Measurements from ENCODE around the gene PYCR2. TPM values are rescaled to one million over a fixed set of nuclear protein-coding genes. Genes with fewer than 3 reads are reported as not detected.

The PYCR2 gene
- total RNA-seq, 1 experiment from 2014 or later: 173 TPM

DNA sequence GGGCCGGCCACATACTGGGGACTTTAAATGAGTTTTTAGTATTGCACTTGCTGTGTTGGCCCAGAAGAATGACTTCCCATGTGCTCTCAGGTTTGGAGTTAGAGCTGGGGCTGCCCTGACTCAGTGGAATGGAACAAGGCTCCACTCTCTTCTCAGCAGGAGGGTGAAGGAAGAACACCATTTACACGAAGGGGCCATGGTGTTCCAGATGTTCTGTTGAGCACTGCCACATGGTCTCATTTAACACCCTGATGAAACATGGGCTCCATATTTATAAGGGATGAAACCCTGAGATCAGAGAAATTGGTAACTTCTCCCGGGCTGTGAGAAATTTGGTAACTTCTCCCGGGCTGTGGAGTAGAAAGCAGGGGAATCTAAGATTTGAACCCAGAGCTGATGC lies 5.8 kb downstream of the PYCR2 start:
- H3K9me3 Mint-ChIP-seq (ENCODE audit: unreplicated experiment): no peaks in the 10 kb centered on the region
- DNase-seq (ENCODE audit: unreplicated experiment): no peak
- peaks cover 51% of the 10 kb centered on the region for H3K4me1 Mint-ChIP-seq (ENCODE audit: insufficient read depth, unreplicated experiment)
- CTCF ChIA-PET: interaction anchor here (0.5 to 1.4 kb wide), 7 partner anchors 12 to 207 kb away, joined by 3 to 4 read pairs (median 3); partner anchors contain the start of gene SRP9
- TF ChIP-seq, protein P1, sequence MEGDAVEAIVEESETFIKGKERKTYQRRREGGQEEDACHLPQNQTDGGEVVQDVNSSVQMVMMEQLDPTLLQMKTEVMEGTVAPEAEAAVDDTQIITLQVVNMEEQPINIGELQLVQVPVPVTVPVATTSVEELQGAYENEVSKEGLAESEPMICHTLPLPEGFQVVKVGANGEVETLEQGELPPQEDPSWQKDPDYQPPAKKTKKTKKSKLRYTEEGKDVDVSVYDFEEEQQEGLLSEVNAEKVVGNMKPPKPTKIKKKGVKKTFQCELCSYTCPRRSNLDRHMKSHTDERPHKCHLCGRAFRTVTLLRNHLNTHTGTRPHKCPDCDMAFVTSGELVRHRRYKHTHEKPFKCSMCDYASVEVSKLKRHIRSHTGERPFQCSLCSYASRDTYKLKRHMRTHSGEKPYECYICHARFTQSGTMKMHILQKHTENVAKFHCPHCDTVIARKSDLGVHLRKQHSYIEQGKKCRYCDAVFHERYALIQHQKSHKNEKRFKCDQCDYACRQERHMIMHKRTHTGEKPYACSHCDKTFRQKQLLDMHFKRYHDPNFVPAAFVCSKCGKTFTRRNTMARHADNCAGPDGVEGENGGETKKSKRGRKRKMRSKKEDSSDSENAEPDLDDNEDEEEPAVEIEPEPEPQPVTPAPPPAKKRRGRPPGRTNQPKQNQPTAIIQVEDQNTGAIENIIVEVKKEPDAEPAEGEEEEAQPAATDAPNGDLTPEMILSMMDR (IDR thresholded peaks at IDR 0.05; ENCODE audit: unreplicated experiment): no peak
- no peak overlapping the region for H3K4me3 Mint-ChIP-seq (ENCODE audit: unreplicated experiment)
- peaks cover 62% of the 10 kb centered on the region for H3K36me3 Mint-ChIP-seq (ENCODE audit: insufficient read depth, unreplicated experiment)
- BruUV-seq (replicated peaks): no TSS peak
- H3K27me3 Mint-ChIP-seq (ENCODE audit: insufficient read depth, unreplicated experiment): no peaks in the 10 kb centered on the region
- H3K27ac Mint-ChIP-seq (ENCODE audit: low read depth, unreplicated experiment): no peak overlapping the region
- POLR2A ChIA-PET: interaction anchor here (0.7 to 10.0 kb wide), 6 partner anchors 13 to 140 kb away, joined by 3 to 263 read pairs (median 10); partner anchors contain the start of genes EPHX1, SRP9 and TMEM63A
- intact Hi-C loops (cut with micrococcal nuclease): no loop called here

DNA sequence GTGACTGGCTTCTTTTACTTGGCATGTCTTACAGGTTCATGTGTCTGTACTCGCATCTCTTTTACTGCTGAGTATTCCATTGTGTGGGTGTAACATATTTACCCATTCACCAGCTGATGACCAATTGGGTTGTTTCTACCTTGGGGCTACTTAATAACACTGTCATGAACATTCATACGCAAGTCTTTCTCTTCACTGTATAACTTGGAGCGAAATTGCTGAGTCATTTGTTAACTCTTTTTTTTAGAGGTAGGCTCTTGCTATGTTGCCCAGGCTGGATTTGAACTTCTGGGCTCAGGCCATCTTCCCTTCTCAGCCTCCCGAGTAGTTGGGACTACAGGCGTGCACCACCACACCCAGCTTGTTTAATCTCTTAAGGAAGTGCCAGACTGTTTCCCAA lies 6.5 kb downstream of the PYCR2 start:
- no peaks in the 10 kb centered on the region for H3K27me3 Mint-ChIP-seq (ENCODE audit: insufficient read depth, unreplicated experiment)
- H3K4me1 Mint-ChIP-seq (ENCODE audit: insufficient read depth, unreplicated experiment): peaks cover 44% of the 10 kb centered on the region
- ChIA-PET CTCF (interaction anchor here (0.6 to 1.4 kb wide), 6 partner anchors 34 to 437 kb away, joined by 3 to 5 read pairs (median 4); no protein-coding TSS in a partner anchor), POLR2A (interaction anchor here (0.6 to 10.0 kb wide), 14 partner anchors 9 to 463 kb away, joined by 3 to 263 read pairs (median 4); partner anchors contain the start of genes EPHX1, LEFTY1, SDE2 and SRP9)
- peaks cover 55% of the 10 kb centered on the region for H3K36me3 Mint-ChIP-seq (ENCODE audit: insufficient read depth, unreplicated experiment)
- DNase-seq (ENCODE audit: unreplicated experiment): peak; percentile 90
- H3K27ac Mint-ChIP-seq (ENCODE audit: low read depth, unreplicated experiment): peak overlapping the region; percentile 17
- no peak overlapping the region for H3K4me3 Mint-ChIP-seq (ENCODE audit: unreplicated experiment)
- H3K9me3 Mint-ChIP-seq (ENCODE audit: unreplicated experiment): no peaks in the 10 kb centered on the region
- BruUV-seq (replicated peaks): no TSS peak
- TF ChIP-seq, protein P1 (IDR thresholded peaks at IDR 0.05; ENCODE audit: unreplicated experiment): no peak
- intact Hi-C loops (cut with micrococcal nuclease): no loop called here

DNA sequence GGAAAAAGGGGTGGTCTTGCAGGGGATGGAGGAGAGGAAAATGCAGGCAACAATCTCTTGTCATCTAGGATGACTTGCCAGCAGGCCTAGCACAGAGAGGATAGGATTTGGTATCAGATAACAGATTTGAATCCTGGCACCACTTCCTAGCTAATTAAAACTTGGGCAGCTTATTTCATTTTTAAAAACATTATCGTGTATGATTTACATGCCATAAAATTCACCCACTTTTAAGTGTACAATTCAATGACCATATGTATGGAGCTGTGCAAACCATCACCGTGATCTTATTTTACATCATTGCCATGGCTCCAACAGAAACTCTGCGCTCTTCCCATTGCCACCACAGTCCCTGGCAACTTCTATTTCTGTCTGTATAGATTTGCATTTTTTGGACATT lies 6.9 kb downstream of the PYCR2 start:
- Mint-ChIP-seq H3K27ac (ENCODE audit: low read depth, unreplicated experiment) (peak overlapping the region; percentile 17), H3K4me1 (ENCODE audit: insufficient read depth, unreplicated experiment) (peaks cover 39% of the 10 kb centered on the region), H3K36me3 (ENCODE audit: insufficient read depth, unreplicated experiment) (peaks cover 55% of the 10 kb centered on the region), H3K4me3 (ENCODE audit: unreplicated experiment) (no peak overlapping the region), H3K9me3 (ENCODE audit: unreplicated experiment) (no peaks in the 10 kb centered on the region), H3K27me3 (ENCODE audit: insufficient read depth, unreplicated experiment) (no peaks in the 10 kb centered on the region)
- TF ChIP-seq, protein P1 (IDR thresholded peaks at IDR 0.05; ENCODE audit: unreplicated experiment): no peak
- CTCF ChIA-PET: interaction anchor here (1.0 to 1.2 kb wide), 4 partner anchors 34 to 436 kb away, joined by 3 to 5 read pairs (median 4); no protein-coding TSS in a partner anchor
- BruUV-seq (replicated peaks): no TSS peak
- intact Hi-C loops (cut with micrococcal nuclease): no loop called here
- POLR2A ChIA-PET: interaction anchor here (0.6 to 10.0 kb wide), 12 partner anchors 9 to 463 kb away, joined by 3 to 263 read pairs (median 3); partner anchors contain the start of genes EPHX1, LEFTY1, SDE2 and SRP9
- DNase-seq (ENCODE audit: unreplicated experiment): no peak

DNA sequence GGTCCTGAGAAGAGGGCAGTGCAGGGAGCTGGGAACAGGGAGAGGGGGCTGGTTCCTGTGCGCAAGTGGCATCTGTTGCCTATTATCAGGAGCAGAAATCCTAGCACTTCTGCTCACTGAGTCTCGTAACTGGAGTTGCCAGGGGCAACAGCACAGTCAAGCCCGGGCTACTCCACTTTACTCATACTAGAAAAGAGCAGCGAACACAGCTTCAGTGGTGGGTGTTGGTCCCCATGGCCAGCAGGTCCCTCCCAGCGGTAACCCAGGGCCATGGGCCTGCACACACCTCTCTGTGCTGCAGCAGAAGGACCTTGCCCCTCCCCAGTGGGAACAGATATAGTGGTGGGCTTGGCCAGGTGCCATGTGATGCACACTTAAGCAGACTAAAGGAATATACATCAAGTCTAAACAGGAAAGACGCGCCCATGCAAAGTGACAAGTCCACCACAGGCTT lies 8.5 kb downstream of the PYCR2 start:
- Mint-ChIP-seq H3K36me3 (ENCODE audit: insufficient read depth, unreplicated experiment) (peaks cover 40% of the 10 kb centered on the region), H3K27me3 (ENCODE audit: insufficient read depth, unreplicated experiment) (no peaks in the 10 kb centered on the region), H3K27ac (ENCODE audit: low read depth, unreplicated experiment) (no peak overlapping the region), H3K9me3 (ENCODE audit: unreplicated experiment) (no peaks in the 10 kb centered on the region), H3K4me3 (ENCODE audit: unreplicated experiment) (no peak overlapping the region), H3K4me1 (ENCODE audit: insufficient read depth, unreplicated experiment) (peaks cover 24% of the 10 kb centered on the region)
- TF ChIP-seq, protein P1 (IDR thresholded peaks at IDR 0.05; ENCODE audit: unreplicated experiment): no peak
- POLR2A ChIA-PET: interaction anchor here (0.6 to 2.9 kb wide), 3 partner anchors 8 to 152 kb away, joined by 5 to 24 read pairs (median 6); partner anchors contain the start of genes PYCR2 and TMEM63A
- intact Hi-C loops (cut with micrococcal nuclease): no loop called here
- no TSS peak for BruUV-seq (replicated peaks)
- CTCF ChIA-PET: interaction anchor here (0.6 to 1.0 kb wide), 6 partner anchors 10 to 229 kb away, joined by 3 to 4 read pairs (median 3); partner anchors contain the start of gene TMEM63A
- DNase-seq (ENCODE audit: unreplicated experiment): no peak

Data from MCF 10A (cell line).